ENCODE results near the gene SLC8A1. TPM values are rescaled to one million over a fixed set of nuclear protein-coding genes. Genes with fewer than 3 reads are reported as not detected.
"Not testable (repeated sequence)": the region's sequence is repeated elsewhere in the genome, so short reads cannot be mapped to it uniquely, and the experiment has no call there.

The SLC8A1 gene
- total RNA-seq, 2 experiments from 2014 or later: 0.47 to 0.59 TPM

DNA sequence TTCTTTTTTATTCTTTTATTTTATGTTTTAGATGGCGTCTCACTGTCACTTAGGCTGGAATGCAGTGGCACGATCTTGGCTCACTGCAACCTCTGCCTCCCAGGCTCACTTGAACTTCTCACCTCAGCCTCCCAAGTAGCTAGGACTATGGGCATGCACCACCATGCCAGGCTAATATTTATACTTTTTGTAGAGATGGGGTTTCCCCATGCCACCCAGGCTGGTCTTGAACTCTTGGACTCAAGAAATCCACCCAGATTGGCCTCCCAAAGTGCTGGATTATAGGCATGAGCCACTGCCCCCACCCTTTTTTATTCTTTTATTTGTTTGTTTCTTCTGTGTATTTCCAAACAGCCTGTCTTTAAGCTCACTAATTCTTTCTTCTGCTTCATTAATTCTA is 366.1 kb downstream of the SLC8A1 start:
- Mint-ChIP-seq H3K9me3 (peaks cover 2% of the 10 kb centered on the region), H3K27me3 (no peaks in the 10 kb centered on the region), H3K27ac (no peak overlapping the region), H3K36me3 (ENCODE audit: low read depth) (no peaks in the 10 kb centered on the region), H3K4me3 (no peak overlapping the region), H3K4me1 (ENCODE audit: low read depth) (no peaks in the 10 kb centered on the region)
- H3K9me3 ChIP-seq (ENCODE audit: control insufficient read depth in 1 of 2, insufficient read depth in 1 of 2, low read length in 2 of 2): peaks cover 0 to 6% of the 10 kb centered on the region in 2 experiments
- TF ChIP-seq, protein P1, sequence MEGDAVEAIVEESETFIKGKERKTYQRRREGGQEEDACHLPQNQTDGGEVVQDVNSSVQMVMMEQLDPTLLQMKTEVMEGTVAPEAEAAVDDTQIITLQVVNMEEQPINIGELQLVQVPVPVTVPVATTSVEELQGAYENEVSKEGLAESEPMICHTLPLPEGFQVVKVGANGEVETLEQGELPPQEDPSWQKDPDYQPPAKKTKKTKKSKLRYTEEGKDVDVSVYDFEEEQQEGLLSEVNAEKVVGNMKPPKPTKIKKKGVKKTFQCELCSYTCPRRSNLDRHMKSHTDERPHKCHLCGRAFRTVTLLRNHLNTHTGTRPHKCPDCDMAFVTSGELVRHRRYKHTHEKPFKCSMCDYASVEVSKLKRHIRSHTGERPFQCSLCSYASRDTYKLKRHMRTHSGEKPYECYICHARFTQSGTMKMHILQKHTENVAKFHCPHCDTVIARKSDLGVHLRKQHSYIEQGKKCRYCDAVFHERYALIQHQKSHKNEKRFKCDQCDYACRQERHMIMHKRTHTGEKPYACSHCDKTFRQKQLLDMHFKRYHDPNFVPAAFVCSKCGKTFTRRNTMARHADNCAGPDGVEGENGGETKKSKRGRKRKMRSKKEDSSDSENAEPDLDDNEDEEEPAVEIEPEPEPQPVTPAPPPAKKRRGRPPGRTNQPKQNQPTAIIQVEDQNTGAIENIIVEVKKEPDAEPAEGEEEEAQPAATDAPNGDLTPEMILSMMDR (IDR thresholded peaks at IDR 0.05): no peak
- no peak for ATAC-seq (ENCODE audit: poor library complexity)
- ChIA-PET POLR2A (no interaction called here), CTCF (no interaction called here)
- no peak for DNase-seq
- H3K27ac ChIP-seq (ENCODE audit: low read depth in 1 of 2, low read length in 2 of 2): no peak overlapping the region
- intact Hi-C loops (cut with DNase I, micrococcal nuclease): no loop called here
- no peaks in the 10 kb centered on the region for H3K27me3 ChIP-seq (ENCODE audit: control insufficient read depth in 1 of 2, insufficient read depth in 2 of 2, low read length in 2 of 2)
- H3K4me1 ChIP-seq (ENCODE audit: insufficient read depth, low read length): no peaks in the 10 kb centered on the region
- no peak overlapping the region for H3K4me3 ChIP-seq (ENCODE audit: low read length)
- no peaks in the 10 kb centered on the region for H3K36me3 ChIP-seq (ENCODE audit: insufficient read depth, low read length)

DNA sequence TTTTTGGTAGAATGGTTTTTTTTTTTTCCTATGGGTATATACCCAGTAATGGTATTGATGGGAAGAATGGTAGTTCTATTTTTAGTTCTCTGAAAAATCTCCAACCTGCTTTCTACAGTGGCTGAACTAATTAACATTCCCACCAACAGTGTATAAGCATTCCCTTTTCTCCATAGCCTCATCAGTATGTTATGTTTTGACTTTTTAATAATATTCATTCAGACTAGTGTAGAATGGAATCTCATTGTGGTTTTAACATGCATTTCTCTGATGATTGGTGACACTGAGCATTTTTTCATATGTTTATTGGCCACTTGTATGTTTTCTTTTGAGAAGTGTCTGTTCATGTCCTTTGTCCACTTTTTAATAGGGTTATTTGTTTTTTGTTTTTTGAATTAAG is 378.6 kb downstream of the SLC8A1 start:
- H3K27ac Mint-ChIP-seq; DNase-seq; H3K36me3 Mint-ChIP-seq (ENCODE audit: low read depth); H3K4me3 ChIP-seq (ENCODE audit: low read length); H3K27me3 Mint-ChIP-seq; H3K27me3 ChIP-seq (ENCODE audit: control insufficient read depth in 1 of 2, insufficient read depth in 2 of 2, low read length in 2 of 2); CTCF ChIA-PET; intact Hi-C loops (cut with DNase I, micrococcal nuclease); H3K4me1 Mint-ChIP-seq (ENCODE audit: low read depth); H3K4me3 Mint-ChIP-seq; POLR2A ChIA-PET; H3K4me1 ChIP-seq (ENCODE audit: insufficient read depth, low read length); H3K27ac ChIP-seq (ENCODE audit: low read depth in 1 of 2, low read length in 2 of 2); H3K9me3 ChIP-seq (ENCODE audit: control insufficient read depth in 1 of 2, insufficient read depth in 1 of 2, low read length in 2 of 2); H3K36me3 ChIP-seq (ENCODE audit: insufficient read depth, low read length); H3K9me3 Mint-ChIP-seq; ATAC-seq (ENCODE audit: poor library complexity): not testable (repeated sequence)

DNA sequence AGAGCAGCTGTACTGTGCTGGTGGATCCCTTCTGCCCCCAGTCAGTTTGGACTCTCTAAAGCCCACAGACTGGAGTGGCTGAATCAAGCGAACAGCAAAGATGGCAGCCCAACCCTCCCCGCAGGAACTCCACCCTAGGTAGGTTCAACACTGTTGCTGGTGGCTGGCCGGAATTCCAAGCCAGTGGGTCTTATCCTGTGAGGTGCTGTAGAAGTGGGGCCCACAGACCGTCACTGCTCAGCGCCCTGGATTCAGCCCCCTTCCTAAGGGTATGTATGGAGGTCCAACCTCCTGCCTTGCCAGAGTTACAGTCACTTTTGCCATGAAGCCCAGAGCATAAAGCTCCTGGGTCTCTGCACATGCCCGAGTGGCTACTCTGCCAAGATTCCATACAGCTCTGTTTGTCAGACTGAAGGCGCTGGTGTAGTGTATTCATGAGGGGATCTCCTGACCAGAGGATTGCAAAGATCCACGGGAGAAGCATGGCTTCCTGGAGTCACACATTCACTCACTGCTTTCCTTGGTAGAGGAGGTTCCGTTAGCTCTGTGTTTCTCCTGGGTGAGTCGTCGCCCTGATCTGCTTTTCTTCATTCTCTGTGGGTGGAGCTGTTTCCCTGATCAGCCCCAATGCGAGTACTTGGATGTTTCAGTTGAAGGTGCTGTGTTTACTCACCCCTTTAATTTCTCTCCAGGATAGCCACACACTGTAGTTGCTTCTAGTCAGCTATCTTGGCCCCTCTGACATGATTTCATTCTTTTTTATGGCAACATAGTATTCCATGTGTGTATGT is 379.3 kb downstream of the SLC8A1 start:
- DNase-seq: no peak
- Histone ChIP-seq H3K4me1 (ENCODE audit: insufficient read depth, low read length) (no peaks in the 10 kb centered on the region), H3K4me3 (ENCODE audit: low read length) (no peak overlapping the region), H3K9me3 (ENCODE audit: control insufficient read depth in 1 of 2, insufficient read depth in 1 of 2, low read length in 2 of 2) (peaks cover 0 to 5% of the 10 kb centered on the region in 2 experiments), H3K27me3 (ENCODE audit: control insufficient read depth in 1 of 2, insufficient read depth in 2 of 2, low read length in 2 of 2) (no peaks in the 10 kb centered on the region), H3K36me3 (ENCODE audit: insufficient read depth, low read length) (no peaks in the 10 kb centered on the region), H3K27ac (ENCODE audit: low read depth in 1 of 2, low read length in 2 of 2) (no peak overlapping the region)
- ATAC-seq (ENCODE audit: poor library complexity): no peak
- TF ChIP-seq, protein P1 (IDR thresholded peaks at IDR 0.05): no peak
- no peaks in the 10 kb centered on the region for H3K36me3 Mint-ChIP-seq (ENCODE audit: low read depth)
- H3K4me1 Mint-ChIP-seq (ENCODE audit: low read depth): no peaks in the 10 kb centered on the region
- CTCF ChIA-PET: no interaction called here
- H3K9me3 Mint-ChIP-seq: peaks cover 5% of the 10 kb centered on the region
- no peak overlapping the region for H3K27ac Mint-ChIP-seq
- intact Hi-C loops (cut with DNase I, micrococcal nuclease): no loop called here
- H3K4me3 Mint-ChIP-seq: no peak overlapping the region
- POLR2A ChIA-PET: no interaction called here
- no peaks in the 10 kb centered on the region for H3K27me3 Mint-ChIP-seq

DNA sequence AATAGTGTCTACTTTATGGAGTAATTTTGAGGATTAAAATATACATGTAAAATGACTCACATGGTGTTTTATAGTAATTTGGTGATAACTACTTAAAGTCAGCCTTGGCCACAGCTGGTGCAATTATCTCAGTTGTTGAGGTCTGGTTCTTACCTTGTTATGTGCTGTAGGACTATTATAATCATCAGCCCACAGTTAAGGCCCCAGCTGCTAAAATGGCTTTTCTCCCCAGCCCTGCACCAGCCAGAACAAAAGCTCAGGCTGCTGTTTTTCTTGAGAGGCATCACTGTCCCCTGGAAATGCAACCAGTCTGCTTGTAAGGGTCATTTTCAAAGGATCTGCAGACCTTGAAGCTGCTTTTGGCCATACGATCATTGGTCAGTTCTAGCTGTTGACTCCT is 389.5 kb downstream of the SLC8A1 start:
- H3K4me1 Mint-ChIP-seq (ENCODE audit: low read depth): no peaks in the 10 kb centered on the region
- no peak overlapping the region for H3K27ac ChIP-seq (ENCODE audit: low read depth in 1 of 2, low read length in 2 of 2)
- DNase-seq (no peak), ATAC-seq (ENCODE audit: poor library complexity) (no peak)
- POLR2A ChIA-PET: no interaction called here
- no peak overlapping the region for H3K27ac Mint-ChIP-seq
- H3K4me3 ChIP-seq (ENCODE audit: low read length): no peak overlapping the region
- H3K4me3 Mint-ChIP-seq: no peak overlapping the region
- no peaks in the 10 kb centered on the region for H3K27me3 ChIP-seq (ENCODE audit: control insufficient read depth in 1 of 2, insufficient read depth in 2 of 2, low read length in 2 of 2)
- intact Hi-C loops (cut with DNase I, micrococcal nuclease): no loop called here
- H3K27me3 Mint-ChIP-seq: no peaks in the 10 kb centered on the region
- CTCF ChIA-PET: no interaction called here
- TF ChIP-seq, protein P1 (IDR thresholded peaks at IDR 0.05): no peak
- H3K9me3 Mint-ChIP-seq: no peaks in the 10 kb centered on the region
- H3K4me1 ChIP-seq (ENCODE audit: insufficient read depth, low read length): no peaks in the 10 kb centered on the region
- H3K36me3 Mint-ChIP-seq (ENCODE audit: low read depth): no peaks in the 10 kb centered on the region
- H3K36me3 ChIP-seq (ENCODE audit: insufficient read depth, low read length): no peaks in the 10 kb centered on the region
- peaks cover 0 to 3% of the 10 kb centered on the region in 2 experiments for H3K9me3 ChIP-seq (ENCODE audit: control insufficient read depth in 1 of 2, insufficient read depth in 1 of 2, low read length in 2 of 2)
